HepG2 (cell line): Measurements from ENCODE around the gene PNKD. TPM values are rescaled to one million over a fixed set of nuclear protein-coding genes. Genes with fewer than 3 reads are reported as not detected.

Source experiments
- BCL3 ChIP-seq: sonication (generic); formaldehyde crosslinking; IDR thresholded peaks from 2 replicates; pipeline ENCODE4 v1.5.1; 2020; ENCODE audit warnings: mild to moderate bottlenecking, missing genetic modification reagents, moderate library complexity
- DRAP1 ChIP-seq: IDR thresholded peaks from 2 replicates; pipeline ENCODE4 v1.6.1; 2016; ENCODE audit warnings: missing genetic modification reagents, missing compliant biosample characterization
- KMT2A ChIP-seq: sonication (generic); formaldehyde crosslinking; IDR thresholded peaks from 2 replicates; pipeline ENCODE4 v1.4.0; 2020; ENCODE audit warnings: missing genetic modification reagents
- MAX ChIP-seq: IDR thresholded peaks from 2 replicates; pipeline ENCODE4 v1.6.1; 2012; ENCODE audit warnings: inconsistent platforms
- PBX2 ChIP-seq: IDR thresholded peaks from 2 replicates; pipeline ENCODE4 v1.6.1; 2016; ENCODE audit warnings: control low read depth
- PITX1 ChIP-seq: sonication (generic); formaldehyde crosslinking; IDR thresholded peaks from 2 replicates; pipeline ENCODE4 v1.5.1; 2020; ENCODE audit warnings: mild to moderate bottlenecking, missing genetic modification reagents
- SIX4 ChIP-seq: sonication (generic); formaldehyde crosslinking; IDR thresholded peaks from 2 replicates; pipeline ENCODE4 v1.4.0; 2020; ENCODE audit warnings: missing genetic modification reagents
- SMAD9 ChIP-seq: sonication (generic); formaldehyde crosslinking; IDR thresholded peaks from 2 replicates; pipeline ENCODE4 v1.5.1; 2020; ENCODE audit warnings: mild to moderate bottlenecking, missing genetic modification reagents
- TRIM22 ChIP-seq: fragments of 450-650 bp; IDR thresholded peaks from 2 replicates; pipeline ENCODE4 v1.6.1; 2017
- ZNF362 ChIP-seq: sonication (generic); formaldehyde crosslinking; IDR thresholded peaks from 2 replicates; pipeline ENCODE4 v1.4.0; 2020; ENCODE audit warnings: missing genetic modification reagents, mild to moderate bottlenecking, borderline replicate concordance
- ZNF615 ChIP-seq: sonication (generic); formaldehyde crosslinking; IDR thresholded peaks from 2 replicates; pipeline ENCODE4 v1.5.0; 2020; ENCODE audit warnings: mild to moderate bottlenecking, missing genetic modification reagents, borderline replicate concordance
- ZNF704 ChIP-seq: sonication (generic); formaldehyde crosslinking; IDR thresholded peaks from 2 replicates; pipeline ENCODE4 v1.8.1; 2023; ENCODE audit warnings: mild to moderate bottlenecking, inconsistent platforms, moderate library complexity, missing genetic modification reagents, borderline replicate concordance
- ZNF777 ChIP-seq: sonication (generic); formaldehyde crosslinking; IDR thresholded peaks from 2 replicates; pipeline ENCODE4 v1.4.0; 2020; ENCODE audit warnings: missing genetic modification reagents
- ZNF780A ChIP-seq: sonication (generic); formaldehyde crosslinking; IDR thresholded peaks from 2 replicates; pipeline ENCODE4 v1.8.0; 2022; ENCODE audit warnings: mild to moderate bottlenecking, missing genetic modification reagents, moderate library complexity
- ZNF781 ChIP-seq: sonication (generic); formaldehyde crosslinking; IDR thresholded peaks from 2 replicates; pipeline ENCODE4 v1.5.1; 2020; ENCODE audit warnings: borderline replicate concordance, mild to moderate bottlenecking, missing genetic modification reagents; ENCODE audit errors: not compliant biosample characterization
- polyA plus RNA-seq, 8 experiments: library from polyadenylated mRNA; depleted of rRNA in 3 of 8; stranded (reverse) in 7 of 8; unstranded in 1 of 8; fragments of >200 nt; fragmentation: Illumina TruSeq in 4 of 8; extraction: Trizol in 4 of 8; gene quantifications; 2 replicates each; pipeline versions ENCODE4 v1.2.1 to v1.2.3, GENCODE V29; 2011 to 2016; ENCODE audit warnings: low read depth in 4 of 8, missing spikeins in 1 of 8, mixed read lengths in 1 of 8; ENCODE audit not compliant: insufficient read depth in 1 of 8
- total RNA-seq, 5 experiments: library from RNA; depleted of rRNA; stranded (reverse); fragments of >200 nt; fragmentation: Illumina TruSeq; extraction: Trizol; gene quantifications; 2 replicates each; pipeline ENCODE4 v1.2.3, GENCODE V29; 2016; ENCODE audit warnings: low read depth in 1 of 5

The PNKD gene
- total and polyA plus RNA-seq, 2 of the 13 experiments (the other 11 are each of a cell fraction or from before 2014, with no cell fraction given) = 55.9 to 80.4 TPM

- TF ChIP-seq BCL3 (CRISPR knock-in tag) (peak; percentile 54; the same call in 1 of the 2 replicates), TRIM22 (no peak), DRAP1 (CRISPR knock-in tag) (peak; percentile 58), ZNF781 (CRISPR knock-in tag) (no peak), ZNF615 (CRISPR knock-in tag) (no peak), ZNF777 (peak; percentile 100), ZNF704 (CRISPR knock-in tag) (0 out of 2 replicates have a peak, but pooled peaks have one; percentile 28), MAX (peak; percentile 89), KMT2A (CRISPR knock-in tag) (peak; percentile 75), ZNF362 (CRISPR knock-in tag) (peak; percentile 59; the same call in 1 of the 2 replicates), PITX1 (no peak; the same call in none of the 2 replicates), SIX4 (CRISPR knock-in tag) (no peak), SMAD9 (CRISPR knock-in tag) (no peak), PBX2 (CRISPR knock-in tag) (no peak), ZNF780A (CRISPR knock-in tag) (no peak)
Measured at GRCh38 chr2:218292048-218293014, 22.0 kb downstream of the PNKD start, which contains the start of gene TMBIM1 (continued).
